AG10803 (cell line): Measurements from ENCODE around the gene PTTG1IP.

Source experiments
- DNase-seq: peaks from one replicate; pipeline ENCODE4 v3.0.0; 2010; ENCODE audit warnings: low read depth
- H3K4me3 ChIP-seq: 2 replicates; pipeline ENCODE4 v1.5.1; 2011; ENCODE audit warnings: mild to moderate bottlenecking, low read length, control low read depth
- TF ChIP-seq, protein P1 (sequence below): conservative IDR thresholded peaks from 2 replicates; pipeline ENCODE4 v1.5.1; 2011; ENCODE audit warnings: mild to moderate bottlenecking, low read length, control low read depth, inconsistent platforms

Gene PTTG1IP

DNA sequence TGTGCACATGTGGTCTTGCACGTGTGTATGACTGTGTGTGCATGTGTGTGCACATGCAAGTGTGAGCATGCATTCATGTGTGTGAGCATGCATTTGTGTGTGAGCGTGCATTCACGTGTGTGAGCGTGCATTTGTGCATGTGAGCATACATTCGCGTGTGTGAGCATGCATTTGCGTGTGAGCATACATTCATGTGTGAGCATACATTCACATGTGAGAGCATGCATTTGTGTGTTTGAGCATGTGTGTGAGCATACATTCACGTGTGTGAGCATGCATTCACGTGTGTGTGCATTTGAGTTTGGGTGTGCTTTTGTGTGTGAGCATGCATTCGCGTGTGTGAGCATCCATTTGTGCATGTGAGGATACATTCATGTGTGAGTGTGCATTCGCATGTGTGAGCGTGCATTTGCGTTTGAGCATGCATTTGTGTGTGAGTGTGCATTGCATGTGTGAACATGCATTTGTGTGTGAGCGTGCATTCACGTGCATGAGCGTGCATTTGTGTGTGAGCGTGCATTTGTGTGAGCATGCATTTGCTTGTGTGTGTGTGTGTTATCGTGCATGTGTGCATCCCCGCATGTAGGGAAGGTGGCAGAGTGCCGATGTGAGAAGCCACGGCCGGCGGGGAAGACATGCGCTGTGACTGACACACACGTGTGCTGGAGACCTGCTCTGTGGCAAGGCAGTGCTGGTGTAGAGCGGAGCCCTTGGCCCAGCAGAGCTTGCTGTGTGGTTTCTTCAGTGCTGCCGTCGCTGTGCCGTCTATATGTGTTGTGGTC is 29.0 kb upstream of the PTTG1IP start:
- TF ChIP-seq, protein P1, sequence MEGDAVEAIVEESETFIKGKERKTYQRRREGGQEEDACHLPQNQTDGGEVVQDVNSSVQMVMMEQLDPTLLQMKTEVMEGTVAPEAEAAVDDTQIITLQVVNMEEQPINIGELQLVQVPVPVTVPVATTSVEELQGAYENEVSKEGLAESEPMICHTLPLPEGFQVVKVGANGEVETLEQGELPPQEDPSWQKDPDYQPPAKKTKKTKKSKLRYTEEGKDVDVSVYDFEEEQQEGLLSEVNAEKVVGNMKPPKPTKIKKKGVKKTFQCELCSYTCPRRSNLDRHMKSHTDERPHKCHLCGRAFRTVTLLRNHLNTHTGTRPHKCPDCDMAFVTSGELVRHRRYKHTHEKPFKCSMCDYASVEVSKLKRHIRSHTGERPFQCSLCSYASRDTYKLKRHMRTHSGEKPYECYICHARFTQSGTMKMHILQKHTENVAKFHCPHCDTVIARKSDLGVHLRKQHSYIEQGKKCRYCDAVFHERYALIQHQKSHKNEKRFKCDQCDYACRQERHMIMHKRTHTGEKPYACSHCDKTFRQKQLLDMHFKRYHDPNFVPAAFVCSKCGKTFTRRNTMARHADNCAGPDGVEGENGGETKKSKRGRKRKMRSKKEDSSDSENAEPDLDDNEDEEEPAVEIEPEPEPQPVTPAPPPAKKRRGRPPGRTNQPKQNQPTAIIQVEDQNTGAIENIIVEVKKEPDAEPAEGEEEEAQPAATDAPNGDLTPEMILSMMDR = no peak
- DNase-seq = no peak
- H3K4me3 ChIP-seq = no peak overlapping the region

DNA sequence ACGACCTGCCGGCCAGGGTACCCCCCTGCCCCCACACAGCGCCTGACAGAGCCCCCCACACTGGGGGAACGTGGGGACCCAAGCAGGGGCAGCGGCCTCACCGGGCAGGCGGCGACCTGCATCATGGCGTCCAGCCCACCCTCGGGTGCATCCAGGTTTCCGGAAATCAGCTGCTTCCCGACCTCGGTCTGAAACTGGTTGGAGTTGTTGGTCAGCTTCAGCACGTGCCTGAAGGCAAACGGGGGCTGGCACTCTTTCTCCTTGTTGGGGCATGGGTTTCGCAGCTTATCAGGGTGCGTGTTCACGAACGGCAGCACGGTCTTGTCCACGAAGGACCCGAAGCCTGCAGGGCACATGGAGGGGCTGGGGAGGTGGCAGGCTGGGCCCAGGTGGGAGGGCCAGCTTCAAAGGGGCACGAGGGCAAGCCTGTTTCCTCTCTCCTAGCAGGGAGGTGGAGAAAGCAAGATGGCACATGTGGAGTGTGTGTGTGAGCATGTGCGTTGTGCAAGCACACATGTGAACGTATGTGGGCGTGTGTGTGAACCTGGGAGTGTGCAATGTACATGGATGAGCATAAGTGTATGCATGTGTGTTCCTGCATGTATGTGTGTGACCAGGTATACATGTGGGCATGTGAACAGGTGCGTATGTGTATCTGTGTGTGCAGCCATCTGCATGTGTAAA is 28.0 kb upstream of the PTTG1IP start:
- TF ChIP-seq, protein P1 = no peak
- no peak for DNase-seq
- no peak overlapping the region for H3K4me3 ChIP-seq

DNA sequence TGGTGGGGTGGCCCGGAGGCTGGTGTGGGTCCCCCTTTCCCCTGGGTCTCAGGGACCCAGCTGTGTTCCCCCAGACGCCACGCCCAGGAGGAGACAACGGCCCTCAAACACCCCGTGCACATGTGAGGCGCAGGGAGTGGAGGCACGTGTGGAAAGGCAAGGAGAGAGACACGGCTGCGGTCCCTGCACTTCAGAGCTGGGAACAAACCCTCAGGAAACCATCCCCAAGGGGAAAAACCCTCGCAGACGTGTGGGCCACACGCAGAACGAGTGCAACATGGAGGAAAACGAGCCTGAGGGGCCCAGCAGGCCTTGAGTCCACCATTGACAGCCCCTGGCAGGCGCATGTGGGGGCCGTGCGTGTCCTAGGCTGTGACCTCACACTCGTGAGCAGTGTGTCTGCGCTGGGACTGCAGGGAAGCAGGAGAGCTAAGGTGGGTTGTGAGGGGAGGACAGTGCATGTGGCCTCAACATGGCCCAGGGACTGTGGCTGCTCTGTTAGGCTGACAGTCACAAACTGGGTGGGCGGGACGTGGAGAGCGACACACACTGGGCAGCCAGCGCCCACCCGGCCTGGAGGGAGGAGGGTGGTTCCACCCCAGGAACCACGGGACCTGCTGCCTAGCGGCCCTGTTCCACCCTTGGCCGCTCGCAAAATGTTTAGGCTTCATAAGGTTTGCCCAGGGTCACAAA is 27.2 kb upstream of the PTTG1IP start:
- DNase-seq = no peak
- TF ChIP-seq, protein P1 = no peak
- no peak overlapping the region for H3K4me3 ChIP-seq

DNA sequence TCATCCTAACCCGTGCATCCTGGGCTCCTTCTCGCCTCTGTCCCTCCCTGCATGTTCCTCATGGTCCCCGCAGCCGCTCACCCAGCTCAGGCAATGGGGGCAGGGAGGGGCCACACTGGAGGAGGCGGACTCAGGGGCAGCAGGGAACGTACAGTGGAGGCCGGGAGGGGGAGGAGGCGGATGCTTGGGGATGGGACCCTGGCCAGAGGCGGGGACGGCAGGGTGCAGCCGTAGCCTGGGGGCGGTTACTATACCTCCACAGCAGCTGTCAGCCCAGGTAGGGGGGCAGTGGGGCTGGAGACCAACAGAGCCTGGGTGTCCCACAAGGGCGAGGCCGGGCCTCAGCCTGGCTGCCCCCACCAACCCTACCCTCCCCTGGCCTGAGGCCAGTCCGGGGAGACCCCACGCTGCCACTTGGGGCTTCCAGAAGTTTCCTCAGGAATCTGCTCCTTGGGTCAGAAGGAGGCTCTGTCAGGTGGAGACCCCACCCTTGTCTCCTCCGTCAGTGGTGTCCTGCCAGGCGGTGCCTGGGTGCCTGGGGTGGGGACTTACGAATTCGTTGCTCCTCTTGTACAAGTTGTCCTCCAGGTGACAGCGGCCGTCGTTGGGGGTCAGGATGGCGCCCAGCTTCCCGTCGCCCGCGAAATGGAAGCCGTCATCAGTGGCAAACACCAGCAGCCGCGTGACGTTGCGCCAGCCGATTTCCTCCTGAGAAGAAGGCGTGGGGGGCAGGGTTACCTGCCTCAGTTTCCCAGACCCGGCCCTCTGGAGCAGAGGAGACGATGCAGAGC is 26.5 kb upstream of the PTTG1IP start:
- TF ChIP-seq, protein P1 = no peak
- H3K4me3 ChIP-seq = no peak overlapping the region
- no peak for DNase-seq

DNA sequence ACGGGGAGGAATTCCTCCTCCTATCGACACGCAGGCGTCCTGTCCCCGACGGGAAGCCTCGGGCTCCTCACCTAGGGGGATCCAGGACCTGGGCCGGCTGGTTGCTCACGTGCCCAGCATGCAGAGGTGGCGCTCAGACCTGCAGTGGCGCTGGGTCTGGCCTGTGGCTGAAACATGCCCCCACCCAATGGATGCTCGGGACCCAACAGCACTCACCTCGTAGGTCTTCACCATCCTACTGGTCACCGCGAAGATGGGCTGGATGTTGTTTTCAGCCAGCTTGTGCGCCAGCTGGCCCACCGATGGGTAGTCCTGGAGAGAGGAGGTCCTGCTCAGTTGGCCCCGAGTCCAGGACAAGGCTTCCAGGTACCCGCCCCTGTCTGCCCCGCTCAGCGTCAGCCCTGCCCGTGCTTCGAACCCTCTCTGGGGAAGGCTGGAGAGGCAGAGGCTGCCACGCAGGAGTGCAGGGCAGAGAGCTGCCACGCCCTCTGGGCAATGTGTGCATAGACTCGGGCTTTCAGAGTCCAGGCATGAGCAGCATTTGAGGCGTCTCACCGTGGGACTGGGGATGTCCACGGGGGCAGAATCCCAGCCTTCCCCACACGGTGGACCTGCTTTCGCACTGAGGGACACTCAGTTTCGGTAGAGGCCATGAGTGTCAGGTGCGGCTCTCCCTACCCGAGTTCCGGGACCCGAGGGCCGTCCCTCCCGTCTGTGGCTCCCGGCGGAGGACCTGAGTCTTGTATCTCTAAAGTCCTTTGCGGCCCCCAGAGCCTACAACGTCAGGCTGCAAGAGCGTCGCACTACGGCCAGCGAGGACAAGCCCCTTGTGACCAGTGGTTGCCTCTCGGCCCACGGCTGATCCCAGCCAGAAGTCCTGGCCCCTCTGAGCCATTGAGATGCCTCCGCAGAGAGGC is 25.6 kb upstream of the PTTG1IP start:
- TF ChIP-seq, protein P1 = no peak
- DNase-seq = no peak

DNA sequence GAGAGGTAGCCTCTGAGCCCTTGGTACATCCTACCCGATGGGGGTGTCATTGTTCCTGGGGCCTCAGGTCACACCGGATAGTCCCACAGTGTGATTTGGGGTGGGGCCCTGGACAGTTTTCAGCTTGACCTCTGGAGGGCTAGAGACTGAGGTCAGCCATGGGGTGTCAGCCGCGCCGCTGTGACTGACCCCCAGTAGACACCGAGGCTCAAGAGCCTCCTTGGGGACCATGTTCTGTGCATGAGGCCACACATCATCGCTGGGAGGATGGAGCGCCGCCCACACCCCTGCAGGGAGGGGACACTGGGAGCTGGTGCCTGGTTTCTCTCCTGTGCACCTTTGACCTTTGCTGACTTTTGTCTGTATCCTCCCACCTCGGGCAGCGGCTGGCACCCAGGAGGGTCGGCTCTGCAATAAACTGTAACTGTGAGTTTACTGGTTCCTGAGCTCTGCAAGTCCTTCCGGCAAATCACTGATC is 24.6 kb upstream of the PTTG1IP start:
- no peak overlapping the region for H3K4me3 ChIP-seq
- DNase-seq = no peak
- TF ChIP-seq, protein P1 = no peak

More for the DNA sequence above, 25.6 kb upstream of the PTTG1IP start:
- no peak overlapping the region for H3K4me3 ChIP-seq
